Stimulated activated CD8-positive, alpha-beta memory T cell treated with anti-CD3 and anti-CD28 coated beads, Interleukin-15, amount 100 ng/mL, for 24 hours (primary cell): ENCODE measurements around the gene WT1.
"Not testable (repeated sequence)": the region's sequence is repeated elsewhere in the genome, so short reads cannot be mapped to it uniquely, and the experiment has no call there.

Experiments used
- DNase-seq: peaks from one replicate; pipeline ENCODE4 v3.0.0-alpha.2; 2020; ENCODE audit warnings: low read depth

The WT1 gene

GRCh38 chr11:32435511-32435941 is at the start of gene WT1:
TSS of gene WT1 (minus strand) at chr11:32435539.
- DNase-seq = no peak

DNA sequence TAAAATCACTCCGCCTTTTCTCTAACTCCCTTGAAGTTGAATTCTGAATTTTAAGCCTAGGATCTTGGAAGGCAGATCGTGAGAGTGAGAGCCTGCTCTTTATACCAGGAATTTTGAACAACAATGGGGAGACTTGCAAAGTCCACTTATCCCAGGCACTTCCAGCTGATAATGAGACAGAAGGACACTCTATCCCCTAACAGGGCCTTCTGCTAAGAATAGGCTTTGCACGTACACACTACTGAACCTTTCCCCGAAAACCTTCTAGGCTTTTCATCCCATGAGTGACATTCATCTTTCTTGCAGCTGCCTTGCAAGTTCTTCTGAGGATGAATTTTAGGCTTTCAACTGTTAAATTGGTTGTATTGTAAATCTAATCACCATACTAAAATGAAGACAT is 44.0 kb upstream of the WT1 start:
- DNase-seq = no peak

GRCh38 chr11:32478277-32478731 is 43.0 kb upstream of the WT1 start:
- DNase-seq = no peak

DNA sequence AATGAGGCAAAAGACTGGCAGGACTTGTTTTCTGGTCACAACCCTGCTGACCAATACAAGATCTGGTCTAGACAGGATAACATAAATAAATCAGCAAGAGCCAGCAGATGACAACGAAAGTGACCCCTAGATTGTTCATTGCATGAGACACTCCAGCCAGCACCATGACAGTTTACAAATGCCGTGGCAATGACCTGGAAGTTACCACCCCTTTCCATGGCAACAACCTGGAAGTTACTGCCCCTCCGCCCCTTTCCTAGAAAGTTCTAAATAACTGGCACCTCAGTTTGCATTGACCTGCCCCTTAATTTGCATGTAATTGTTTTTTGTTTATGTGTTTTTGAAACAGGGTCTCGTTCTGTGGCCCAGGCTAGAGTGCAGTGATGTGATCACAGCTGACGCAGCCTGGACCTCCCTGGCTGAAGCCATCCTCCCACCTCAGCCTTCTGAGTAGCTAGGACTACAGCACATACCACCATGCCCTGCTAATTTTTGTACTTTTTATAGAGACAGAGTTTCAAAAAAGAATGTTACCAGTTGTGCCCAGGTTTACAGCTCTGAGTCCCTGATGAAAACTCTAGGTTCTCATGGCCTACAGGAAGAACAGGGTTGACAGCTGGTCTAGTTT is 38.1 kb upstream of the WT1 start:
- no peak for DNase-seq

DNA sequence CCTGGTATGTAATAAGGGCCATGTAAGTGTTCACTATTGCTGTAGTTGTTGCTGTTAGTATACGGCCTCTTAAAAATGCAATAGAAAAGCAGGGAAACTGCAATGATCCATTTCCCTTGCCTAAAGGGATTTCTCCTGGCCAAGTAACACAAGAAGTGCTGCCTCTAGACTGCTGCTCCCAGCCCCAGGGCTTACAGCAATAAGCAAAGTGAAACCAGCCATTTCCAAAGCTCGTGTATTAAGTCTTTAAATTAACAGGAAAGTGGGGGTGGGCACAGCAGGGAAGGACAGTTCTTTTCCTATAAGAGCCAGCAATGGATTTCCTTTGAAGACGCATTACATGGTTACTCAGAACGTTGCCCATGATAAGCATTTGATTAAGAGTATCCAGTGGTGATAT is 36.9 kb upstream of the WT1 start:
- DNase-seq = no peak

- DNase-seq = not testable (repeated sequence)
These were observed 36.2 kb upstream of the WT1 start for GRCh38 chr11:32471544-32471943.

DNA sequence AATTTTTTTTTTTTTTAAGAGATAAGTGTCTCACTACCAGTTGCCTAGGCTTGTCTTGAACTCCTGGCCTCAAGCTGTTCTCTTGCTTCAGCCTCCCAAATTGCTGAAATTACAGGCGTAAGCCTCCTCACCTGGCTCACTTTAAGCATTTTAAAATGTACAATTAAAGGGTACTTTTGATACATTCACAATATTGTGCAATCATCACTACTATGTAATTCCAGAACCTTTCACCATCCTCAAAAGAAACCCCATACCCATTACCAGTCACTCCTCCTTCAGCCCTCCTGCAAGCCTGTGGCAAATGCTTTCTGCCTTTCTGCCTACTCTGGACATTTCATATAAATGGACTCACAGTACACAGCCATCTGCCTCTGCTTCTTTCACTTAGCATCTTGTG is 34.5 kb upstream of the WT1 start:
- DNase-seq = no peak

DNA sequence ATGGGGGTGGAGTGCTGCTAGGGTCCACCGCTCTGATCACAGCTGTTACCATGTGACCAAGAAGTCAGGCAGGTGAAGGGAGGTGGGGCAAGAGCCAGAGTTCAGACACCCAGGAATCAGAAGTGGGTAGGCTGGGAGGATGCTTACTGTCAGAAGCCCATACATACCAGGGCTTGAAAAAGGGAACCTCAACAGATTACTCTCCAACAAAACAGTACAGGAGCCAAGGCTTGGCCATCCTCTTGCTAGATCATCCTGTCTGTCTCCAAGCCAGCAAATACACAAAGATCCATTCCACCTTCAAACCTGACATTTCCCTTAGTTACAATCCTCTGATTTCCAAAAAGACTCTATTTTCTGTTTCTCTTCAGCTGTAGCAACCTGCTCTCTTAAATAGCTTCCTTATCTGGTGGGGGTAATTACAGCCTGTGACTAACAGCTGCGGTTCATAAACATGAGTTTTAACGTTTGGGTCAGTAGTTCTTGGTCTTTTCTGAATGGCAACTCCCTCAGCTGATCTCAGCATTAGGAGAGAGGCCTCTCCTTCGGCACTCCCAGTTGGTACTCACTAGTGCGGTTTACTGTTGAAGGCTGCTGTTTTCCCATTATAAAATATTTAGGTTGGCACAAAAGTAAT is 31.1 kb upstream of the WT1 start:
- DNase-seq = no peak

DNA sequence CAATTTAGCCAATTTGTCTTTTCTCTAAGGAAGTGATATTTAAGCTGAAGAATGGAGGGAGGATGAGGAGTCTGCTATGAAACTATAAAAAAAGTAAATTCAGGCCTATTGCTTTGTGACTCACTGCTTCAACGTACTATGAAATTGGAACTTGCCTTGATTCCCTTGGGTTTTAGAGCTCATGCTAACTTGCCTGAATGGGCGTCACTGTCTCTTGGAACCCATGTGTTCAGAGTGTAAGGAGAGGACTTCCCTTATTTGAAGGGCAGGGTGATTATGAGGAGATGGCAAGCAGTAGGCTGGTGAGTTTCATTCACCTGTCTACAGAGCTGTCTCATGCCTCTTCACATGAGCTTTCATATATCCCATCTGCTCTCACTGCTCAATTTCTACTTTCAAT is 28.7 kb upstream of the WT1 start:
- DNase-seq = no peak

- no peak for DNase-seq
These were observed 26.8 kb upstream of the WT1 start for GRCh38 chr11:32462011-32462690.

- no peak for DNase-seq
These were observed 21.5 kb upstream of the WT1 start for GRCh38 chr11:32456864-32457263.

- DNase-seq = no peak
These were observed 19.7 kb upstream of the WT1 start for GRCh38 chr11:32454993-32455392.

GRCh38 chr11:32451808-32452207 is 16.5 kb upstream of the WT1 start:
- no peak for DNase-seq

DNA sequence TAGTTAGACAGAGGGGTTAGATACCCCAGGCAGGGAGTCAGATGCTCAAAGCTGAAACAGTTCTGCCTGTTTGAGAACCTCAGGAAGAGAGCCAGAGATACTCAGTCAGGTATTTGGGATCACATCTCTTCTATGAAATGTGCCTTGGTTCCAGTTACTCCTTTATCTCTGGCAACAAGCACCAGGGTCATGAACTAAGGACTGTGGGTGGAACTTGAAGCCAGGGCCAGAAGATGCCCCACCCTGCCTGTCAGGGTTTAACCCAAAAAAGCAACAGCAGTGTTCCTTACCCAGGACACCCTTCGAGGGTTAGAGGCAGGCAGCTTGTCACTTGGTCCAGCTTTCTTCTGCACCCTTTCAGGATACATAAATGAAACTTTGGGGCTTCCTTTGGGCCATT is 15.0 kb upstream of the WT1 start:
- no peak for DNase-seq

GRCh38 chr11:32448232-32448631 is 12.9 kb upstream of the WT1 start:
- no peak for DNase-seq

GRCh38 chr11:32447252-32447651 is 11.9 kb upstream of the WT1 start:
- no peak for DNase-seq

- no peak for DNase-seq
These were observed 10.9 kb upstream of the WT1 start for GRCh38 chr11:32446227-32446626.

GRCh38 chr11:32444186-32444585 is 8.8 kb upstream of the WT1 start:
- DNase-seq = no peak

DNA sequence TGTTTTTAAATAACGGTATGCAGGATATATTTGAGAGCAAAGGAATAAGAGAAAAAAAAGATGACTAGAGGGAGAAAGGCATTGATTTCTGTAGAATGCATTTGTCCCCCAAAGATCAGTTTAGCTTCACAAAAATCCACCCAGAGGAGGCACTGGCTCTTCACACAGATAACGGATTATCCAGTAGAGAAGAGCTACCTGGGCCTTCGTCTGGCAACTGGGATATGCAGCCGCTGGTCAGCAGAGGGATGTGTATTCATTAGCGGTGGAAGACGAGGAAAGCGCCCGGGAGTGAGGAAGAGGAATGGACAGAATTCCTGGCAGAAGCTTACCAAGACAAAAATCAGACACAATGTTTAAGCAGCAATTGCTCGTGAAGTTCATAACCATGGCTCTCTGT is 5.6 kb upstream of the WT1 start:
- DNase-seq = no peak

DNA sequence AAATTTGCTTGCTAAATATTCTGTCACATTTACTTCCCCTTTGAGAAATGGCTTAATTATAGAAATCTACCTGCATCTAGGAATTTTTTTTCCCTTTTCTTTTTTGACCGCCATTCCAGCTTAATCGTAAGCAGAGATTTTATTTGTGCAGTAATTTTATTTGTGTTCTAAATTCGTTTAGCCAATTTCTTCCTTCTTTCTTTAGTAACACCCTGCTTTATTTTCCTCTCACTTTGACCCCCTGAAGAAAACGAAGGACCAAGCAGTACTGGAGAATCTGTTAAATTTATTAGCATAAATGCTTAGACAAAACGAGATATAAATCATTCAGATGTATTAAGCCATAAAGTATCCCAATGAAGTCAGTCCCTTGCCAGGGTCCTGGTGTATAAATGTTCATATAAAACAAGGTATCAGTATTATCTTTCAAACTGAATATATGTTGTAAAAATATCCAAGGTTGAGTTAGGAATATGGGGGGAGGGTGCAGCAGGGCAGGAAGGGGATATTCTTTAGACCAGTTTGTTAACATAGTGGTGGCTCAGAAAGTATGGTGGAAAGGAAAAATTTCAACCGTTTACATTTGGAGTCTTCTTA is 5.1 kb upstream of the WT1 start:
- no peak for DNase-seq

DNA sequence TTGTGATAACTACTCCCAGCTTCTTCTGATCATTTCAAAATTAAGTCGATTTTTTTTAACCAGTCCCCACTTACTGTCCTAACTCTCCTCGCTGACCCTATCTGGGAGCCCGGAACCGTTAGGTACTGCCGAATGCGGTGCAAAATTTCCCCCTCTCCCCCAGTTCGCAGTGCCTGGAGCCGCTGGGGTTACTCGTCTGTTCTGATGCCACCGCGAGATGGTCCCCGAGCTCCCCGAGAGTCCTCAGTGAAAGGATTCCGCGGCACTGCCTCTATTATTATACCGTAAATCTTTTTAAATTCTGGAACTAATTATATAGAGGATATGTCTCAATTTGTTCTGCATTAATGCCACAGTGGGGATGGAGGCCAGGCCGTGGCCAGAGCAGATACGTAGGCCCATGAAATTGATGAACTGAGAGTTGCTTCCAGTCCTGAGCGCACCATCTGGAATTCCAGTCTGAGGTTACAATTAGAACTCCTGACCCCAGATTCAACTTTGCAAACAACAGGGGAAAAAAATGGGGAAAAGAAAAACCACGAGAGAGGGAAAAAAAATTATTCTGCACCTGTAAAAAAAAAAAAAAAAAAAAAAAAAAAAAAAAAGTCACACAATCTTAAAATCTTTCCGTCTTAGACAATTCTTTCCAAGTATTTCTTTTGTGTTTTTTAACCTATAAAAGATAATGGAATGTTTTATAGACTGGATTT is 4.3 kb upstream of the WT1 start:
- DNase-seq = no peak

GRCh38 chr11:32438866-32439489 is 3.6 kb upstream of the WT1 start:
- DNase-seq = no peak
